Measurements from ENCODE around the gene IFIT5.

- TF ChIP-seq CTCF (IDR thresholded peaks at IDR 0.05; ENCODE audit: low read depth, low read length, poor library complexity, severe bottlenecking) (no peak), EZH2phosphoT487 (IDR thresholded peaks at IDR 0.05; ENCODE audit: borderline replicate concordance, low read length) (no peak)
Measured at GRCh38 chr10:89374713-89375141, 39.6 kb upstream of the IFIT5 start.

Measured in DOHH2 (cell line).